GM18861 (cell line): Measurements from ENCODE around the gene NUP214.

Experiments used
- ATAC-seq: cut with Tn5 transposase; IDR thresholded peaks from one replicate; pipeline ENCODE4 v1.9.1; 2021; ENCODE audit not compliant: unreplicated experiment

NUP214 gene

GRCh38 chr9:131275332-131276093 is 150.1 kb downstream of the NUP214 start:
- no peak for ATAC-seq

GRCh38 chr9:131276094-131276888 is 150.9 kb downstream of the NUP214 start, which contains the start of gene FAM78A:
Gene FAM78A (minus strand): TSS chr9:131276510. CDS start chr9:131276179, 331 bp downstream.
- ATAC-seq: no peak

- no peak for ATAC-seq
Observed at GRCh38 chr9:131276891-131277286, 151.5 kb downstream of the NUP214 start.

- no peak for ATAC-seq
Observed at GRCh38 chr9:131277287-131277909, 152.0 kb downstream of the NUP214 start.

- no peak for ATAC-seq
Observed at GRCh38 chr9:131277910-131278701, 152.7 kb downstream of the NUP214 start.

- no peak for ATAC-seq
Observed at GRCh38 chr9:131278702-131279111, 153.3 kb downstream of the NUP214 start.

- ATAC-seq: no peak
Observed at GRCh38 chr9:131279196-131279862, 153.9 kb downstream of the NUP214 start.

- no peak for ATAC-seq
Observed at GRCh38 chr9:131279863-131280570, 154.6 kb downstream of the NUP214 start.

GRCh38 chr9:131280660-131281059 is 155.3 kb downstream of the NUP214 start:
- no peak for ATAC-seq

- no peak for ATAC-seq
Observed at GRCh38 chr9:131281119-131281965, 156.0 kb downstream of the NUP214 start.

GRCh38 chr9:131282175-131282574 is 156.8 kb downstream of the NUP214 start:
- ATAC-seq: no peak

- ATAC-seq: no peak
Observed at GRCh38 chr9:131282688-131283422, 157.5 kb downstream of the NUP214 start.
